HepG2 (cell line): ENCODE data around the gene CEP131. TPM values are rescaled to one million over a fixed set of nuclear protein-coding genes. Genes with fewer than 3 reads are reported as not detected.

Source experiments
- ATAC-seq: fragments of 200-7000 bp; cut with Tn5 transposase; 3 replicates; pipeline ENCODE4 v1.9.1; 2020; ENCODE audit warnings: mild to moderate bottlenecking, moderate library complexity
- BruUV-seq: library from RNA; stranded (reverse); fragments of 400-500 nt; replicated peaks from 2 replicates; lab custom pipeline; 2021; lab: Mats Ljungman, UMichigan
- CTCF ChIA-PET: fragments of 300-600 bp; formaldehyde crosslinking; extraction: SDS; loops from one replicate; lab custom pipeline; 2021; ENCODE audit warnings: low total read pairs, inconsistent platforms, low intra/inter-chr PET ratio; lab: Yijun Ruan, JAX
- POLR2A ChIA-PET: fragments of 350-600 bp; sonication (Branson Sonifier 250); formaldehyde crosslinking; loops from one replicate; lab custom pipeline; 2020; ENCODE audit warnings: antibody characterized with exemption, inconsistent platforms; lab: Yijun Ruan, JAX
- DNase-seq: peaks from one replicate; pipeline ENCODE4 v3.0.0-alpha.2; 2015; ENCODE audit warnings: low spot score
- FAIRE-seq: peaks from 3 replicates; lab custom pipeline; 2011; peaks lifted over from hg19 to GRCh38; lab: Jason Lieb, UNC
- H2AFZ ChIP-seq: one replicate; pipeline ENCODE4 v1.6.1; 2011; ENCODE audit warnings: low read length, inconsistent platforms
- H3K27ac ChIP-seq: fragments of 300-600 bp; 3 replicates; pipeline ENCODE4 v1.8.0; 2011; ENCODE audit warnings: mixed run types, mild to moderate bottlenecking, mixed read lengths, low read length, inconsistent platforms; ENCODE audit not compliant: insufficient read depth; ENCODE audit errors: extremely low read length
- H3K27me3 ChIP-seq, 2 experiments: fragments of 200-600 bp in 1 of 2; 2 replicates in 1 of 2; 3 replicates in 1 of 2; pipeline versions ENCODE4 v1.6.0 to v1.8.0; 2011; ENCODE audit warnings: low read length in 2 of 2, mild to moderate bottlenecking in 2 of 2, moderate library complexity in 2 of 2, inconsistent platforms in 1 of 2; ENCODE audit not compliant: insufficient read depth in 2 of 2, control insufficient read depth in 1 of 2
- H3K36me3 ChIP-seq, 2 experiments: fragments of 200-600 bp in 1 of 2; replicated peaks in 1 of 2; 2 replicates in 1 of 2; 3 replicates in 1 of 2; pipeline versions ENCODE4 v1.5.1 to v1.8.0; 2011; ENCODE audit warnings: low read length in 2 of 2, inconsistent platforms in 1 of 2; ENCODE audit not compliant: insufficient read depth in 2 of 2, control insufficient read depth in 1 of 2
- H3K4me1 ChIP-seq: 2 replicates; pipeline ENCODE4 v1.5.1; 2012; ENCODE audit warnings: low read length, inconsistent platforms; ENCODE audit not compliant: insufficient read depth
- H3K4me2 ChIP-seq: 2 replicates; pipeline ENCODE4 v1.6.0; 2011; ENCODE audit warnings: low read depth, low read length, inconsistent platforms
- H3K4me3 ChIP-seq, 3 experiments: fragments of 200-600 bp in 1 of 3; sonication (generic), shearing (Covaris generic) in 1 of 3; replicated peaks in 1 of 3; 2 replicates each; pipeline ENCODE4 v1.5.1; 2011 to 2016; ENCODE audit warnings: low read length in 3 of 3, inconsistent platforms in 2 of 3, low read depth in 2 of 3, mild to moderate bottlenecking in 2 of 3, control low read depth in 1 of 3, mixed read lengths in 1 of 3; ENCODE audit not compliant: insufficient read depth in 1 of 3
- H3K79me2 ChIP-seq: one replicate; pipeline ENCODE4 v1.6.1; 2011; ENCODE audit warnings: low read length, inconsistent platforms; ENCODE audit not compliant: insufficient read depth
- H3K9ac ChIP-seq: 2 replicates; pipeline ENCODE4 v1.6.0; 2011; ENCODE audit warnings: mild to moderate bottlenecking, low read depth, low read length, inconsistent platforms; ENCODE audit not compliant: insufficient read depth
- H3K9me3 ChIP-seq: 2 replicates; pipeline ENCODE4 v1.5.1; 2012; ENCODE audit warnings: mild to moderate bottlenecking, low read length
- H4K20me1 ChIP-seq: 2 replicates; pipeline ENCODE4 v1.6.0; 2011; ENCODE audit warnings: inconsistent platforms, mild to moderate bottlenecking, low read length, moderate library complexity; ENCODE audit not compliant: insufficient read depth
- FOSL1 ChIP-seq: sonication (generic); formaldehyde crosslinking; IDR thresholded peaks from 2 replicates; pipeline ENCODE4 v1.9.0; 2021; ENCODE audit warnings: missing genetic modification reagents, borderline replicate concordance
- FOXA1 ChIP-seq, 2 experiments: fragments of 450-650 bp in 1 of 2; sonication (generic) in 1 of 2; formaldehyde crosslinking in 1 of 2; IDR thresholded peaks; 2 replicates each; pipeline versions ENCODE4 v1.4.0 to v1.6.1; 2016 to 2020; ENCODE audit warnings: missing genetic modification reagents in 1 of 2
- GPN1 ChIP-seq: sonication (generic); formaldehyde crosslinking; IDR thresholded peaks from 2 replicates; pipeline ENCODE4 v1.5.1; 2020; ENCODE audit warnings: missing genetic modification reagents, borderline replicate concordance
- HMGXB3 ChIP-seq: sonication (generic); formaldehyde crosslinking; IDR thresholded peaks from 2 replicates; pipeline ENCODE4 v1.4.0; 2020; ENCODE audit warnings: missing genetic modification reagents, borderline replicate concordance
- MLXIP ChIP-seq: sonication (generic); formaldehyde crosslinking; IDR thresholded peaks from 2 replicates; pipeline ENCODE4 v1.9.0; 2021; ENCODE audit warnings: missing genetic modification reagents, borderline replicate concordance
- PHF20 ChIP-seq: sonication (generic); formaldehyde crosslinking; IDR thresholded peaks from 2 replicates; pipeline ENCODE4 v1.5.0; 2020; ENCODE audit warnings: mild to moderate bottlenecking, missing genetic modification reagents
- THYN1 ChIP-seq: sonication (generic); formaldehyde crosslinking; IDR thresholded peaks from 2 replicates; pipeline ENCODE4 v1.8.1; 2023; ENCODE audit warnings: low read depth, mild to moderate bottlenecking, moderate library complexity, missing genetic modification reagents, borderline replicate concordance
- ZBED4 ChIP-seq: sonication (generic); formaldehyde crosslinking; IDR thresholded peaks from 2 replicates; pipeline ENCODE4 v1.4.0; 2020; ENCODE audit warnings: missing genetic modification reagents, borderline replicate concordance
- ZNF546 ChIP-seq: sonication (generic); formaldehyde crosslinking; conservative IDR thresholded peaks from 2 replicates; pipeline ENCODE4 v1.8.1; 2023; ENCODE audit warnings: mild to moderate bottlenecking, missing genetic modification reagents
- WGBS: methylation state at CpG from one replicate; pipeline ENCODE4 v1.1.6; 2017; ENCODE audit warnings: low lambda C conversion rate; 5-methylcytosine and 5-hydroxymethylcytosine counted together
- in situ Hi-C: cut with HindIII; loops from 2 replicates; pipeline ENCODE4 v1.10.0; 2017; ENCODE audit warnings: low pct_unique_long_range_greater_than_20kb; ENCODE audit not compliant: extremely low pct_ligation_motif_present
- intact Hi-C: fragments of 100-400 bp; cut with micrococcal nuclease; formaldehyde crosslinking; loops from one replicate; pipeline ENCODE4 v1.10.0; 2022; ENCODE audit not compliant: unreplicated experiment
- polyA plus RNA-seq, 8 experiments: library from polyadenylated mRNA; depleted of rRNA in 3 of 8; stranded (reverse) in 7 of 8; unstranded in 1 of 8; fragments of >200 nt; fragmentation: Illumina TruSeq in 4 of 8; extraction: Trizol in 4 of 8; gene quantifications; 2 replicates each; pipeline versions ENCODE4 v1.2.1 to v1.2.3, GENCODE V29; 2011 to 2016; ENCODE audit warnings: low read depth in 4 of 8, missing spikeins in 1 of 8, mixed read lengths in 1 of 8; ENCODE audit not compliant: insufficient read depth in 1 of 8
- total RNA-seq, 5 experiments: library from RNA; depleted of rRNA; stranded (reverse); fragments of >200 nt; fragmentation: Illumina TruSeq; extraction: Trizol; gene quantifications; 2 replicates each; pipeline ENCODE4 v1.2.3, GENCODE V29; 2016; ENCODE audit warnings: low read depth in 1 of 5

CEP131 gene
- total and polyA plus RNA-seq, 2 of the 13 experiments (the other 11 are each of a cell fraction or from before 2014, with no cell fraction given): 5.0 to 16.8 TPM

- TF ChIP-seq FOXA1 (IDR thresholded peaks at IDR 0.05) (no peak), FOXA1 (CRISPR knock-in tag; IDR thresholded peaks at IDR 0.05) (peak; percentile 60), THYN1 (no peak)
Observed at GRCh38 chr17:81238815-81239713, 16.3 kb upstream of the CEP131 start, which contains the start of the genes NDUFAF8 and TEPSIN (continued).

- no peaks in the 10 kb centered on the region; a peak in 1 of 5 replicates for H3K27me3 ChIP-seq
- peak; percentile 0 for ATAC-seq
- peaks cover 8% of the 10 kb centered on the region; the same call in 1 of the 2 replicates for H4K20me1 ChIP-seq
- DNase-seq: no peak
- ChIA-PET CTCF (no interaction called here), POLR2A (interaction anchor here (0.7 to 3.8 kb wide), 21 partner anchors 9 to 445 kb away, joined by 3 to 61 read pairs (median 4); partner anchors contain the start of genes ARL16, CEP131, HGS and PVALEF)
- no peak overlapping the region for H2AFZ ChIP-seq
- in situ Hi-C loops: no loop called here
- BruUV-seq: no TSS peak
- WGBS: under 1% methylated on average over 23 of the region's 26 CpGs
- H3K36me3 ChIP-seq: peaks cover 6 to 9% of the 10 kb centered on the region in 2 experiments; a peak in 2 of 5 replicates
- no peak for FAIRE-seq
- peak overlapping the region; percentile 91 for H3K4me2 ChIP-seq
- intact Hi-C loops: no loop called here
- peak overlapping the region; percentile 80 to 95 (median 90) for H3K4me3 ChIP-seq
- no peaks in the 10 kb centered on the region for H3K9me3 ChIP-seq
- peak overlapping the region; percentile 48 for H3K27ac ChIP-seq
- H3K4me1 ChIP-seq: peaks cover 27% of the 10 kb centered on the region
- peak overlapping the region; percentile 98 for H3K9ac ChIP-seq
- H3K79me2 ChIP-seq: peaks cover 40% of the 10 kb centered on the region
- TF ChIP-seq ZBED4 (CRISPR knock-in tag): no peak
- TF ChIP-seq HMGXB3 (CRISPR knock-in tag): no peak
- peak; percentile 62; the same call in 1 of the 2 replicates for TF ChIP-seq GPN1 (CRISPR knock-in tag)
- TF ChIP-seq ZNF546 (CRISPR knock-in tag): no peak
- no peak for TF ChIP-seq MLXIP (CRISPR knock-in tag)
- TF ChIP-seq PHF20 (CRISPR knock-in tag): no peak
- no peak for TF ChIP-seq FOSL1 (CRISPR knock-in tag)
Observed at GRCh38 chr17:81238490-81238814, 15.7 kb upstream of the CEP131 start.
